CD4-positive, alpha-beta T cell (primary cell): Measurements from ENCODE around the gene TRPM1. TPM values are rescaled to one million over a fixed set of nuclear protein-coding genes. Genes with fewer than 3 reads are reported as not detected.

Source experiments
- ATAC-seq: fragments of 200-7000 bp; cut with Tn5 transposase; one replicate; pipeline ENCODE4 v1.10.0; 2022; ENCODE audit warnings: mild to moderate bottlenecking; ENCODE audit not compliant: poor library complexity
- CTCF ChIA-PET: fragments of 350-600 bp; sonication (Branson Sonifier 250); formaldehyde crosslinking; loops from one replicate; lab custom pipeline; 2021; ENCODE audit warnings: antibody characterized with exemption, inconsistent platforms; lab: Charles Lee
- POLR2A ChIA-PET: fragments of 350-600 bp; sonication (Branson Sonifier 250); formaldehyde crosslinking; loops from one replicate; lab custom pipeline; 2021; ENCODE audit warnings: antibody characterized with exemption, inconsistent platforms; lab: Charles Lee
- DNase-seq, 14 experiments: peaks; one replicate each; pipeline ENCODE4 v3.0.0-alpha.2; 2013 to 2020; ENCODE audit warnings: mixed read lengths in 2 of 14
- H3K27ac ChIP-seq, 2 donors: one replicate each; pipeline versions ENCODE4 v1.5.1 to v1.7.0; 2013; ENCODE audit warnings: low read length in 2 of 2, low read depth in 1 of 2, mild to moderate bottlenecking in 1 of 2
- H3K27me3 ChIP-seq, 2 experiments: 1 replicate in 1 of 2; 2 replicates in 1 of 2; pipeline versions ENCODE4 v1.6.1 to v1.7.0; 2013; ENCODE audit warnings: low read length in 2 of 2, control low read depth in 1 of 2, mild to moderate bottlenecking in 1 of 2, moderate library complexity in 1 of 2; ENCODE audit not compliant: insufficient read depth in 2 of 2, control insufficient read depth in 1 of 2
- H3K36me3 ChIP-seq: one replicate; pipeline ENCODE4 v1.6.1; 2013; ENCODE audit warnings: low read length, control low read depth; ENCODE audit not compliant: insufficient read depth
- H3K4me1 ChIP-seq: one replicate; pipeline ENCODE4 v1.6.1; 2013; ENCODE audit warnings: low read length, control low read depth; ENCODE audit not compliant: insufficient read depth
- H3K4me3 ChIP-seq: one replicate; pipeline ENCODE4 v1.5.1; 2013; ENCODE audit warnings: mild to moderate bottlenecking, low read length, moderate library complexity
- H3K9me3 ChIP-seq, 2 experiments: 1 replicate in 1 of 2; 2 replicates in 1 of 2; pipeline versions ENCODE4 v1.6.1 to v1.7.0; 2013; ENCODE audit warnings: low read length in 2 of 2, mild to moderate bottlenecking in 2 of 2, control low read depth in 1 of 2, moderate library complexity in 1 of 2; ENCODE audit not compliant: control insufficient read depth in 1 of 2, insufficient read depth in 1 of 2
- H3K27ac Mint-ChIP-seq: one replicate; pipeline ENCODE4 v1.8.0; 2020; ENCODE audit warnings: mixed read lengths
- H3K27me3 Mint-ChIP-seq: one replicate; pipeline ENCODE4 v1.8.0; 2021; ENCODE audit warnings: mixed read lengths
- H3K36me3 Mint-ChIP-seq: one replicate; pipeline ENCODE4 v1.8.0; 2021; ENCODE audit warnings: low read depth, mixed read lengths
- H3K4me1 Mint-ChIP-seq: one replicate; pipeline ENCODE4 v1.8.0; 2021; ENCODE audit warnings: low read depth, mixed read lengths
- H3K4me3 Mint-ChIP-seq: one replicate; pipeline ENCODE4 v1.8.0; 2020; ENCODE audit warnings: mild to moderate bottlenecking, mixed read lengths
- H3K9me3 Mint-ChIP-seq: one replicate; pipeline ENCODE4 v1.8.0; 2020; ENCODE audit warnings: mixed read lengths
- CTCF ChIP-seq: fragments of 200-600 bp; IDR thresholded peaks from one replicate; pipeline ENCODE4 v1.8.0; 2022; ENCODE audit warnings: antibody characterized with exemption, mild to moderate bottlenecking
- intact Hi-C, 2 experiments: fragments of 100-400 bp; cut with DNase I in 1 of 2; cut with micrococcal nuclease in 1 of 2; formaldehyde crosslinking; loops; one replicate each; pipeline versions ENCODE4 v1.15.1 to v1.9.0; 2023 to 2025; cut with DNase I, micrococcal nuclease
- total RNA-seq, 174 experiments: library from RNA in 2 of 174; stranded (reverse) in 2 of 174; gene quantifications; one replicate each; pipeline ENCODE4 v1.2.3 and lab custom pipeline; 2021 to 2026

The TRPM1 gene
- total RNA-seq, 2 experiments from 2014 or later = not detected

DNA sequence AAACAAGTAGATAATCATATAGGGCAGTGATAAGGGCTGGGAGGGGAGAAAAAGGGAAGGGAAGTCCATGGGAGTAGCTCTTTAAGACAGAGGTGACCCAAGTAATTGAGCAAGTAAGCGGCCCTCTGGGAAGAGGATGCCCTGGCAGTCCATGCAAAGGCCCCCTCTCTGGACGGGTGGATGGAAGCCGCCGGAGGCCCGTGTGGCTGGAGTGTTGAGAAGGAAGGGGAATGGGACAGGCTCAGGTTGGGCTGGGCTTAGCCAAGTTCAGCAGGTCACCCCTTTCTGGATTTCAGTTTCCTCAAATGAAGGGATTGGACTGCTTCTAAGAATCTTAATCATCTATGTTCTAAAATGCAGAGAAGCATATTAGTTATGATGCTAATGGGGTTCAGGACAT, 32.4 kb upstream of the TRPM1 start:
- no peak for DNase-seq
- POLR2A ChIA-PET = no interaction called here
- H3K27me3 ChIP-seq = no peaks in the 10 kb centered on the region
- CTCF ChIA-PET = no interaction called here
- intact Hi-C loops = no loop called here
- no peak for TF ChIP-seq CTCF
- H3K4me1 ChIP-seq = peaks cover 4% of the 10 kb centered on the region
- no peaks in the 10 kb centered on the region for H3K36me3 Mint-ChIP-seq
- no peak overlapping the region for H3K27ac Mint-ChIP-seq
- H3K27me3 Mint-ChIP-seq = no peaks in the 10 kb centered on the region
- no peaks in the 10 kb centered on the region for H3K9me3 ChIP-seq
- no peaks in the 10 kb centered on the region for H3K36me3 ChIP-seq
- H3K4me3 ChIP-seq = no peak overlapping the region
- no peak for ATAC-seq
- H3K9me3 Mint-ChIP-seq = no peaks in the 10 kb centered on the region
- H3K27ac ChIP-seq = no peak overlapping the region
- no peaks in the 10 kb centered on the region for H3K4me1 Mint-ChIP-seq
- H3K4me3 Mint-ChIP-seq = no peak overlapping the region

DNA sequence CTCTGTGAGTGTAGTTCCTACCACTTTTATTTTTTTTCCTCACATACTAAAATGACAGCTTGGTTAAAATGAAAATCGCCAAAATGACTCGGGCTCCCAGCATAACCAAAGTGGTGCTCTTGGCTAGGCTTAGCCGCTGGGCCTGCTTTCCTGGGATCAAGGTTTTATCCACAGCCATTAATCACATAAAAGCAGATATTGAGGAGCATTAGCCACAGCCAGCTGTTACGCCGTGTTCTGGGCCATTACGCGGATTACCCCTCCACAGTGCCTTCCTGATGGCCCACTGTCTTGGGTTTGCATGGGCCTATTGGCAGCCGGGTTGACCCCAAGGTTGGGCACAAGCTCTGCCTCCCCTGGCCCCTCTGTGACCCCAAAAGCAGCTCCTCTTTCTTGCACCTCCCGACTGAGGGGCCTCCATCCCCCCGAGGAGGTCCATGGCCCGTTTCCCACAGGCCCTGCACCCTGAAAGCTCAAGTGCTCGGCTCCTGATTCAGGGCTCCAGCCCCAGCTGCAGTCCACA, 30.4 kb upstream of the TRPM1 start:
- TF ChIP-seq CTCF = no peak
- Mint-ChIP-seq H3K9me3 (no peaks in the 10 kb centered on the region), H3K27ac (no peak overlapping the region), H3K27me3 (no peaks in the 10 kb centered on the region), H3K4me3 (no peak overlapping the region), H3K4me1 (no peaks in the 10 kb centered on the region), H3K36me3 (no peaks in the 10 kb centered on the region)
- H3K36me3 ChIP-seq = no peaks in the 10 kb centered on the region
- intact Hi-C loops = no loop called here
- CTCF ChIA-PET = no interaction called here
- H3K4me1 ChIP-seq = peaks cover 5% of the 10 kb centered on the region
- DNase-seq = no peak
- H3K27me3 ChIP-seq = no peaks in the 10 kb centered on the region
- POLR2A ChIA-PET = no interaction called here
- H3K9me3 ChIP-seq = no peaks in the 10 kb centered on the region
- no peak overlapping the region for H3K27ac ChIP-seq
- no peak for ATAC-seq
- H3K4me3 ChIP-seq = no peak overlapping the region

DNA sequence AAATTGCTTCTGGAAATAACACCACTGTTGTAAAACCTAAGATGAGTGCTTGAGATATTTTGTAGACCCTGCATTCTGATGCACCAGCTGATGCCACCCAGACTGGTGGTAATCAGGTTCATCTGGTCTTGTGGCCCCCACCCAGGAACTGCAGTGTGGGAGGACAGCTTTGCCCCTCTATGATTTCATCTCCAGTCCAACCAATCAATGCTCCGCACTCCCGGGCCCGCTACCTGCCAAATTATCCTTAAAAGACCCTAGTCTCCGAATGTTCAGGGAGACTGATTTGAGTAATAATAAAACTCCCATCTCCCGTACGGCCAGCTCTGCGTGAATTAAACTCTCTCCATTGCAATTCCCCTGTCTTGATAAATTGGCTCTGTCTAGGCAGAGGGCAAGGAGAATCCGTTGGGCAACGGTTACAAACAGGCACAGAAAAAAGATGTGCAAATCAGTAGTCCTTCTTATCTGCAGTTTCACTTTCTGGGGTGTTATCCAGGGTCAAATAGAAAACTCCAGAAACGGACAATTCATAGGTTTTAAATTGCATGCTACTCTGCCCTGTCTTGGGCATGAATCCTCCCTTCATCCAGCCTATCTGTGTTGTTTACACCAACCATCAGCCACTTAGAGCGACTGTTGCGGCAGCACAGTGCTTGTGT, 29.2 kb upstream of the TRPM1 start:
- no peaks in the 10 kb centered on the region for H3K27me3 ChIP-seq
- no peaks in the 10 kb centered on the region for H3K9me3 ChIP-seq
- no peaks in the 10 kb centered on the region for H3K36me3 ChIP-seq
- no peak overlapping the region for H3K27ac ChIP-seq
- Mint-ChIP-seq H3K27ac (no peak overlapping the region), H3K4me1 (no peaks in the 10 kb centered on the region), H3K36me3 (no peaks in the 10 kb centered on the region), H3K4me3 (no peak overlapping the region), H3K9me3 (no peaks in the 10 kb centered on the region), H3K27me3 (no peaks in the 10 kb centered on the region)
- CTCF ChIA-PET = no interaction called here
- peaks cover 5% of the 10 kb centered on the region for H3K4me1 ChIP-seq
- DNase-seq (no peak), ATAC-seq (no peak)
- intact Hi-C loops = no loop called here
- POLR2A ChIA-PET = no interaction called here
- TF ChIP-seq CTCF = no peak
- H3K4me3 ChIP-seq = no peak overlapping the region
